Activated T-cell treated with anti-CD3 and anti-CD28 coated beads, Interleukin-2, amount 50 U/mL, for 1 hour (primary cell): ENCODE measurements around the gene AP2B1.
A peak's percentile ranks its signal among the peaks of the same experiment; 100 is the strongest.
"Not testable (repeated sequence)": the region's sequence is repeated elsewhere in the genome, so short reads cannot be mapped to it uniquely, and the experiment has no call there.

ENCODE experiments used
- DNase-seq: peaks from one replicate; pipeline ENCODE4 v3.0.0-alpha.2; 2020

The AP2B1 gene

GRCh38 chr17:35587074-35587961, at the start of gene AP2B1:
TSS of gene AP2B1 (plus strand) at chr17:35587322. CDS start at chr17:35594031, 6,709 bp downstream.
- DNase-seq = peak; percentile 100

GRCh38 chr17:35537601-35538141, 49.5 kb upstream of the AP2B1 start, which contains the start of gene SLFN12L:
TSS of gene SLFN12L (minus strand) at chr17:35537678. CDS start at chr17:35522364, 15,314 bp downstream.
- no peak for DNase-seq

- no peak for DNase-seq
Observed at GRCh38 chr17:35539659-35540026, 47.5 kb upstream of the AP2B1 start.

DNA sequence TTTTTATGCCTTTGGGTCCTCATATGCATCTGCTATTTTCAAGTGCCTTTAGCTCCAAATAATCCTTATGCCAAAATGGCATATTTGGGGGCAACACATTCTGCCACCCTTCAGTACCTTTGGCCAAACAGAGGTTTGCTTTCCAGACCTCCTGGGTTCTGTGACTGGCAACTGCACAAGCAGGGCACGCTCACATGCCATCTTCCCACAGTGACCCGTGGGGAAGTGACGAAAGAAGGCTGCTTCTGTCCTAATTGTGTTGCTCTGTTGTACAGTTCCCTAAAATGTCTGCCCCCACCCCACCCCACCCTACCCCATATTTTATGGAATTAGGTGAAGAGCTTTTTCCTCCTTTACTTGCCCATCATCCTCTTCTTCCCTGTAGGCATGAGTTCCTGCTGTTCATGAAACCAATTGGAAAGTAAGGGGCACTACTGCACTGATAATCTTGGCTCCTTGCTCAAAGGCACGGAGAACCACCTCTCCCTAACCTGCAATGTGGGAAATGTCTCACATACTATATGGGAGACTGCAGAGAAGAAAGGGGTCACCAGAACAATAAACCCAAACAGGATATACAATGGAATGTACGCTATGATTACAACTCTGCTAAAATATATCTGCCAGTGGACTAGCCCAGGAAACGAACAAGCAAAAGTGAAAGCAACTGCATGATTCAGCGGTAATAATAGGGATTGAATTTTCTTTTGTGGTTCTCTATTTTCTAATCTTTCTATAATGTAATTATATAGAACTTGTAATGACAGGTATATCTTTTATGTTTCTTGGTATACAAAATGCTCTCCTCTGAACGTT, 46.3 kb upstream of the AP2B1 start:
- no peak for DNase-seq

- DNase-seq = no peak
Observed at GRCh38 chr17:35541434-35541833, 45.7 kb upstream of the AP2B1 start.

DNA sequence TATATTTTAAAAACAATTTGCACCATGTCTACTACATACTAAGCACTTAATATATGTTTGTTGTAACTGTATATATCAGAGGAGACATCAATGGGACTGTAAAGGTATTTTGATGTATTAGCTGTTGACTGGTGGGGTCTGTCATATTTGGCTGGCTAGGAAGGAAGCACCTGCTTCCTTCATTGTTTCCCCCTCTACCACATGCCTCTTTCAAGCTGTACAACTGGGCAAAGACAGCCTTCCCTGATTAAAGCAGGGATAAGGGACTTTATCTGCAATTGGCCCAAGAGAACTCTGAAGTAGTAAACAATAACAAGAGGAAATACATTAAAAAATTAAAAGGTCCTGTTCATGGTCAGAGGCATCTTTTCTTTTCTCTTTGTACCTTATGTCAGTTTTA, 44.1 kb upstream of the AP2B1 start:
- DNase-seq = no peak

GRCh38 chr17:35543856-35544255, 43.3 kb upstream of the AP2B1 start:
- DNase-seq = no peak

- DNase-seq = no peak
Observed at GRCh38 chr17:35545150-35545549, 42.0 kb upstream of the AP2B1 start.

- DNase-seq = no peak
Observed at GRCh38 chr17:35546487-35546886, 40.6 kb upstream of the AP2B1 start.

- DNase-seq = no peak
Observed at GRCh38 chr17:35548208-35548810, 38.8 kb upstream of the AP2B1 start.

GRCh38 chr17:35548978-35549377, 38.1 kb upstream of the AP2B1 start:
- DNase-seq = no peak

- DNase-seq = no peak
Observed at GRCh38 chr17:35553310-35553709, 33.8 kb upstream of the AP2B1 start.

GRCh38 chr17:35554668-35555067, 32.5 kb upstream of the AP2B1 start:
- no peak for DNase-seq

DNA sequence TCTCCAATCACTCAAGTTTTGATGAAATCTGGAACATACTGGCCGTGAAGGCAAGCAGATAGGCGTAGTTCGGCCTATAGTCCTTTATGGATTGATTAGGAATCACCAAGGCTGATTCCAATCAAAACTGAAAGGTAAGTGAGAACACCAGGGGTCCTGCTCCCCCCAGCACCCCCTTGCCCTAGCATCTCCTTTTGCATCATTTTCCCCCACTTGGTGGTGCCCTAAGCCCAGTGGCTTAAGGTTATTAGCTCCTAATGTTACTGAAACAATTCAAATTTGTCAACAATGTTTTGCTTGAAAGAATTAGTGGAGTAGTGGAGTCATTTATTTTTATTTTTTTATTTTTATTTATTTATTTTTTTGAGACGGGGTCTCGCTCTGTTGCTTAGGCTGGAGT, 31.4 kb upstream of the AP2B1 start:
- DNase-seq = no peak

- no peak for DNase-seq
Observed at GRCh38 chr17:35557353-35557752, 29.8 kb upstream of the AP2B1 start.

- DNase-seq = no peak
Observed at GRCh38 chr17:35559495-35560210, 27.5 kb upstream of the AP2B1 start.

- DNase-seq = no peak
Observed at GRCh38 chr17:35560703-35561102, 26.4 kb upstream of the AP2B1 start, which contains the start of gene SLFN14. TSS of gene SLFN14 (minus strand) at chr17:35560819. CDS start at chr17:35558062, 2,757 bp downstream.

GRCh38 chr17:35563181-35563580, 23.9 kb upstream of the AP2B1 start:
- not testable (repeated sequence) for DNase-seq

- DNase-seq = no peak
Observed at GRCh38 chr17:35566968-35567367, 20.2 kb upstream of the AP2B1 start.

GRCh38 chr17:35568561-35568960, 18.6 kb upstream of the AP2B1 start:
- DNase-seq = peak; percentile 35

GRCh38 chr17:35569405-35569804, 17.7 kb upstream of the AP2B1 start:
- DNase-seq = no peak

- DNase-seq = no peak
Observed at GRCh38 chr17:35575759-35576158, 11.4 kb upstream of the AP2B1 start.
